Panc1 (cell line): Measurements from ENCODE around the gene SCN2B. TPM values are rescaled to one million over a fixed set of nuclear protein-coding genes. Genes with fewer than 3 reads are reported as not detected.

Experiments
- ATAC-seq: fragments of 200-7000 bp; cut with Tn5 transposase; 2 replicates; pipeline ENCODE4 v1.9.1; 2020; ENCODE audit warnings: mild to moderate bottlenecking, moderate library complexity
- BruUV-seq: library from RNA; stranded (reverse); fragments of 400-500 nt; replicated peaks from 2 replicates; lab custom pipeline; 2021; lab: Mats Ljungman, UMichigan
- CTCF ChIA-PET: fragments of 300-600 bp; sonication (Branson Sonifier 250); formaldehyde crosslinking; loops from one replicate; lab custom pipeline; 2022; ENCODE audit warnings: antibody characterized with exemption; lab: Charles Lee
- POLR2A ChIA-PET: fragments of 300-600 bp; sonication (Branson Sonifier 250); formaldehyde crosslinking; loops from one replicate; lab custom pipeline; 2022; ENCODE audit warnings: antibody characterized with exemption; lab: Charles Lee
- DNase-seq: peaks from one replicate; pipeline ENCODE4 v3.0.0-alpha.2; 2010; ENCODE audit warnings: low read depth, low spot score
- H3K27ac ChIP-seq: 2 replicates; pipeline ENCODE4 v1.5.1; 2011; ENCODE audit warnings: mild to moderate bottlenecking, low read length, inconsistent platforms
- H3K27me3 ChIP-seq: fragments of 200-500 bp; sonication (Bioruptor generic); 2 replicates; pipeline ENCODE4 v1.6.0; 2014; ENCODE audit warnings: low read length, inconsistent platforms; ENCODE audit not compliant: control insufficient read depth, insufficient read depth
- H3K36me3 ChIP-seq: fragments of 200-500 bp; sonication (Bioruptor generic); 2 replicates; pipeline ENCODE4 v1.5.1; 2014; ENCODE audit warnings: inconsistent platforms, mild to moderate bottlenecking, low read length, moderate library complexity; ENCODE audit not compliant: control insufficient read depth, insufficient read depth
- H3K4me1 ChIP-seq: 2 replicates; pipeline ENCODE4 v1.5.1; 2011; ENCODE audit warnings: inconsistent platforms, mild to moderate bottlenecking, low read length, moderate library complexity; ENCODE audit not compliant: control insufficient read depth, insufficient read depth
- H3K4me3 ChIP-seq, 2 experiments: 2 replicates each; pipeline ENCODE4 v1.5.1; 2011 to 2012; ENCODE audit warnings: low read depth in 2 of 2, low read length in 2 of 2, mild to moderate bottlenecking in 2 of 2, inconsistent platforms in 1 of 2, moderate library complexity in 1 of 2
- H3K9me3 ChIP-seq: fragments of 200-500 bp; sonication (Bioruptor generic); 2 replicates; pipeline ENCODE4 v1.5.1; 2014; ENCODE audit warnings: low read depth, mild to moderate bottlenecking, inconsistent platforms, low read length, moderate library complexity; ENCODE audit not compliant: control insufficient read depth, insufficient read depth
- CTCF ChIP-seq: fragments of 450-650 bp; IDR thresholded peaks from 2 replicates; pipeline ENCODE4 v1.5.1; 2017; ENCODE audit warnings: mild to moderate bottlenecking
- POLR2AphosphoS5 ChIP-seq: IDR thresholded peaks from 2 replicates; pipeline ENCODE4 v1.6.1; 2012; ENCODE audit warnings: mild to moderate bottlenecking, low read depth, low read length, moderate library complexity
- REST ChIP-seq, 2 experiments: IDR thresholded peaks; 2 replicates each; pipeline ENCODE4 v1.6.1; 2011 to 2012; ENCODE audit warnings: low read depth in 2 of 2, control low read depth in 1 of 2, low read length in 1 of 2, mild to moderate bottlenecking in 1 of 2, moderate library complexity in 1 of 2; ENCODE audit not compliant: insufficient read depth in 1 of 2
- SIN3A ChIP-seq: IDR thresholded peaks from 2 replicates; pipeline ENCODE4 v1.6.1; 2012; ENCODE audit warnings: low read depth, mild to moderate bottlenecking, low read length, moderate library complexity, borderline replicate concordance; ENCODE audit not compliant: insufficient read depth
- TCF7L2 ChIP-seq: IDR thresholded peaks from 2 replicates; pipeline ENCODE4 v1.6.1; 2011; ENCODE audit warnings: mild to moderate bottlenecking, low read depth, low read length, inconsistent platforms
- in situ Hi-C: cut with HindIII; loops from 2 replicates; pipeline ENCODE4 v1.10.0; 2016; ENCODE audit warnings: low sequenced_read_pairs, low pct_unique_long_range_greater_than_20kb
- intact Hi-C: fragments of 100-400 bp; cut with micrococcal nuclease; formaldehyde crosslinking; loops from one replicate; pipeline ENCODE4 v1.10.0; 2022; ENCODE audit not compliant: unreplicated experiment
- total RNA-seq: library from RNA; stranded (reverse); gene quantifications from one replicate; pipeline ENCODE4 v1.2.1, GENCODE V29; 2021; ENCODE audit not compliant: unreplicated experiment

The SCN2B gene
- total RNA-seq, 1 experiment from 2014 or later = not detected

- no peak for ATAC-seq
- Histone ChIP-seq H3K4me3 (no peak overlapping the region), H3K36me3 (no peaks in the 10 kb centered on the region), H3K9me3 (no peaks in the 10 kb centered on the region), H3K27me3 (peaks cover 17% of the 10 kb centered on the region), H3K4me1 (no peaks in the 10 kb centered on the region), H3K27ac (no peak overlapping the region)
- BruUV-seq = no TSS peak
- in situ Hi-C loops (no loop called here), intact Hi-C loops (no loop called here)
- ChIA-PET CTCF (interaction anchor here (0.6 kb wide), 1 partner anchor 57 kb away, joined by 3 read pairs; no protein-coding TSS in a partner anchor), POLR2A (no interaction called here)
- no peak for TF ChIP-seq TCF7L2
- no peak for TF ChIP-seq SIN3A
- TF ChIP-seq POLR2AphosphoS5 = no peak
- TF ChIP-seq REST (IDR thresholded peaks at IDR 0.05; ENCODE audit: insufficient read depth in 1 of 2, low read depth in 2 of 2, low read length in 1 of 2) = no peak
- no peak for TF ChIP-seq CTCF
- no peak for DNase-seq
Observed at GRCh38 chr11:118114266-118114665, 62.2 kb downstream of the SCN2B start.

GRCh38 chr11:118112711-118113430 lies 63.6 kb downstream of the SCN2B start:
- in situ Hi-C loops = no loop called here
- no peak for TF ChIP-seq CTCF
- TF ChIP-seq TCF7L2 = no peak
- TF ChIP-seq REST (IDR thresholded peaks at IDR 0.05; ENCODE audit: insufficient read depth in 1 of 2, low read depth in 2 of 2, low read length in 1 of 2) = no peak
- TF ChIP-seq SIN3A = no peak
- TF ChIP-seq POLR2AphosphoS5 = no peak
- POLR2A ChIA-PET = no interaction called here
- Histone ChIP-seq H3K27me3 (peaks cover 8% of the 10 kb centered on the region), H3K27ac (no peak overlapping the region), H3K4me3 (no peak overlapping the region), H3K36me3 (no peaks in the 10 kb centered on the region), H3K4me1 (no peaks in the 10 kb centered on the region), H3K9me3 (no peaks in the 10 kb centered on the region)
- CTCF ChIA-PET = interaction anchor here (0.6 kb wide), 1 partner anchor 524 kb away, joined by 7 read pairs; no protein-coding TSS in a partner anchor
- BruUV-seq = no TSS peak
- DNase-seq (no peak), ATAC-seq (no peak)
- intact Hi-C loops = no loop called here
